Smooth muscle cell (in vitro differentiated cells): ENCODE data around the gene PYDC1. TPM values are rescaled to one million over a fixed set of nuclear protein-coding genes. Genes with fewer than 3 reads are reported as not detected.

ENCODE experiments used
- DNase-seq: peaks from one replicate; lab custom pipeline; 2025; ENCODE audit not compliant: unreplicated experiment; lab: John Stamatoyannopoulos, UW
- H2AFZ ChIP-seq: fragments of 200-600 bp; sonication (generic); 2 replicates; pipeline ENCODE4 v1.6.0; 2016; ENCODE audit warnings: antibody characterized with exemption, low read depth, mild to moderate bottlenecking
- H3F3A ChIP-seq: fragments of 200-600 bp; sonication (generic); 2 replicates; pipeline ENCODE4 v1.6.0; 2017; ENCODE audit warnings: antibody characterized with exemption, low read depth
- H3K27ac ChIP-seq: fragments of 200-600 bp; sonication (generic); 2 replicates; pipeline ENCODE4 v1.5.1; 2016; ENCODE audit warnings: low read depth, mild to moderate bottlenecking
- H3K27me3 ChIP-seq: fragments of 200-600 bp; sonication (generic); 2 replicates; pipeline ENCODE4 v1.6.1; 2016; ENCODE audit warnings: low read depth, mild to moderate bottlenecking
- H3K36me3 ChIP-seq: fragments of 200-600 bp; sonication (generic); 2 replicates; pipeline ENCODE4 v1.5.1; 2016; ENCODE audit warnings: low read depth
- H3K4me1 ChIP-seq: fragments of 200-600 bp; sonication (generic); 2 replicates; pipeline ENCODE4 v1.5.1; 2016; ENCODE audit warnings: low read depth
- H3K4me2 ChIP-seq: fragments of 200-600 bp; sonication (generic); 2 replicates; pipeline ENCODE4 v1.6.0; 2016; ENCODE audit warnings: mild to moderate bottlenecking
- H3K4me3 ChIP-seq: fragments of 200-600 bp; sonication (generic); 2 replicates; pipeline ENCODE4 v1.5.1; 2016; ENCODE audit warnings: mild to moderate bottlenecking
- H3K79me2 ChIP-seq: fragments of 200-600 bp; sonication (generic); 2 replicates; pipeline ENCODE4 v1.6.0; 2016; ENCODE audit warnings: low read depth, mild to moderate bottlenecking
- H3K9ac ChIP-seq: fragments of 200-600 bp; sonication (generic); 2 replicates; pipeline ENCODE4 v1.6.0; 2016; ENCODE audit warnings: low read depth
- H3K9me3 ChIP-seq: fragments of 200-600 bp; sonication (generic); replicated peaks from 2 replicates; pipeline ENCODE4 v1.5.1; 2016; ENCODE audit warnings: low read depth
- H4K20me1 ChIP-seq: fragments of 200-600 bp; sonication (generic); 2 replicates; pipeline ENCODE4 v1.6.0; 2016; ENCODE audit warnings: low read depth
- CTCF ChIP-seq: fragments of 200-600 bp; sonication (generic); IDR thresholded peaks from 2 replicates; pipeline ENCODE4 v1.5.1; 2017; ENCODE audit warnings: borderline replicate concordance, mild to moderate bottlenecking, antibody characterized with exemption; ENCODE audit not compliant: insufficient read depth, poor library complexity, severe bottlenecking
- WGBS: methylation state at CpG from one replicate; pipeline ENCODE4 v1.1.7; 2016; ENCODE audit warnings: low lambda C conversion rate; 5-methylcytosine and 5-hydroxymethylcytosine counted together
- polyA plus RNA-seq: library from polyadenylated mRNA; unstranded; fragments of >200 nt; fragmentation: Nextera tagmentation; extraction: Ambion mirVana; gene quantifications from 2 replicates; pipeline ENCODE4 v1.2.1, GENCODE V29; 2016
- total RNA-seq: library from RNA; depleted of rRNA; stranded (reverse); fragments of >200 nt; gene quantifications from 2 replicates; pipeline ENCODE4 v1.2.3, GENCODE V29; 2014

Gene PYDC1
- total and polyA plus RNA-seq, 2 experiments from 2014 or later, result 1.1 TPM; not detected in 1

- TF ChIP-seq CTCF, result no peak
- Histone ChIP-seq H4K20me1 (no peaks in the 10 kb centered on the region), H3K9me3 (no peaks in the 10 kb centered on the region), H3K9ac (no peak overlapping the region), H3K4me3 (no peak overlapping the region), H3K79me2 (no peaks in the 10 kb centered on the region), H3K27me3 (peaks cover 8% of the 10 kb centered on the region), H3K4me2 (no peak overlapping the region), H3F3A (no peaks in the 10 kb centered on the region), H3K27ac (no peak overlapping the region), H3K4me1 (no peaks in the 10 kb centered on the region), H2AFZ (no peak overlapping the region), H3K36me3 (no peaks in the 10 kb centered on the region)
- no peak for DNase-seq
- 57% methylated on average over 9 of the region's 9 CpGs for WGBS
Observed at GRCh38 chr16:31243734-31244670, 27.1 kb upstream of the PYDC1 start.

- no peaks in the 10 kb centered on the region for H4K20me1 ChIP-seq
- H3K4me2 ChIP-seq, result no peak overlapping the region
- H3F3A ChIP-seq, result no peaks in the 10 kb centered on the region
- H3K9ac ChIP-seq, result no peak overlapping the region
- H3K79me2 ChIP-seq, result no peaks in the 10 kb centered on the region
- H2AFZ ChIP-seq, result no peak overlapping the region
- no peak overlapping the region for H3K27ac ChIP-seq
- no peaks in the 10 kb centered on the region for H3K4me1 ChIP-seq
- no peaks in the 10 kb centered on the region for H3K9me3 ChIP-seq
- no peaks in the 10 kb centered on the region for H3K36me3 ChIP-seq
- DNase-seq, result no peak
- peaks cover 8% of the 10 kb centered on the region for H3K27me3 ChIP-seq
- H3K4me3 ChIP-seq, result no peak overlapping the region
- WGBS, result 74% methylated on average over 6 of the region's 6 CpGs
- TF ChIP-seq CTCF, result no peak
Observed at GRCh38 chr16:31242206-31242605, 25.3 kb upstream of the PYDC1 start.

GRCh38 chr16:31238041-31238440 is 21.1 kb upstream of the PYDC1 start:
- no peak overlapping the region for H3K4me2 ChIP-seq
- H3K27me3 ChIP-seq, result no peaks in the 10 kb centered on the region
- no peaks in the 10 kb centered on the region for H3K79me2 ChIP-seq
- H3K27ac ChIP-seq, result no peak overlapping the region
- peaks cover 3% of the 10 kb centered on the region for H3K9me3 ChIP-seq
- H3K36me3 ChIP-seq, result no peaks in the 10 kb centered on the region
- no peaks in the 10 kb centered on the region for H4K20me1 ChIP-seq
- no peak for TF ChIP-seq CTCF
- DNase-seq, result no peak
- H3K4me3 ChIP-seq, result no peak overlapping the region
- no peaks in the 10 kb centered on the region for H3K4me1 ChIP-seq
- WGBS, result 92% methylated on average over 4 of the region's 4 CpGs
- H2AFZ ChIP-seq, result no peak overlapping the region
- H3K9ac ChIP-seq, result no peak overlapping the region
- H3F3A ChIP-seq, result no peaks in the 10 kb centered on the region
